DMS153 (cell line): Measurements from ENCODE around the gene PKP2.

Source experiments
- DNase-seq: peaks from one replicate; lab custom pipeline; 2025; lab: John Stamatoyannopoulos, UW

The PKP2 gene

GRCh38 chr12:32896432-32897280, at the start of gene PKP2:
PKP2 (minus strand) TSS chr12:32896777; CDS start chr12:32896731, 46 bp downstream.
- DNase-seq: peak; percentile 95

- DNase-seq: no peak
Observed at GRCh38 chr12:32944195-32944594, 47.6 kb upstream of the PKP2 start.

- DNase-seq: no peak
Observed at GRCh38 chr12:32939801-32940200, 43.2 kb upstream of the PKP2 start.

GRCh38 chr12:32926963-32927362, 30.4 kb upstream of the PKP2 start:
- DNase-seq: no peak

GRCh38 chr12:32926356-32926755, 29.8 kb upstream of the PKP2 start:
- no peak for DNase-seq

- no peak for DNase-seq
Observed at GRCh38 chr12:32922546-32923297, 26.1 kb upstream of the PKP2 start.

GRCh38 chr12:32921397-32921796, 24.8 kb upstream of the PKP2 start:
- DNase-seq: no peak

- DNase-seq: no peak
Observed at GRCh38 chr12:32920506-32921085, 24.0 kb upstream of the PKP2 start.

- peak; percentile 10 for DNase-seq
Observed at GRCh38 chr12:32918890-32919801, 22.6 kb upstream of the PKP2 start.

GRCh38 chr12:32917094-32917611, 20.6 kb upstream of the PKP2 start:
- no peak for DNase-seq

GRCh38 chr12:32907898-32908476, 11.4 kb upstream of the PKP2 start:
- DNase-seq: no peak

- DNase-seq: no peak
Observed at GRCh38 chr12:32907166-32907565, 10.6 kb upstream of the PKP2 start.

- peak; percentile 62 for DNase-seq
Observed at GRCh38 chr12:32906399-32907165, 10.0 kb upstream of the PKP2 start.

GRCh38 chr12:32903763-32904162, 7.2 kb upstream of the PKP2 start:
- DNase-seq: no peak

GRCh38 chr12:32903318-32903717, 6.7 kb upstream of the PKP2 start:
- no peak for DNase-seq

- no peak for DNase-seq
Observed at GRCh38 chr12:32902287-32902997, 5.9 kb upstream of the PKP2 start.

GRCh38 chr12:32901553-32901952, 5.0 kb upstream of the PKP2 start:
- DNase-seq: no peak

GRCh38 chr12:32897687-32898573, 1.4 kb upstream of the PKP2 start:
- DNase-seq: peak; percentile 55

GRCh38 chr12:32897281-32897610, 669 bp upstream of the PKP2 start:
- no peak for DNase-seq
